Kidney (tissue), 14 donors: ENCODE measurements around the gene KCNC1. TPM values are rescaled to one million over a fixed set of nuclear protein-coding genes. Genes with fewer than 3 reads are reported as not detected.
A peak's percentile ranks its signal among the peaks of the same experiment; 100 is the strongest.

Source experiments
- DNase-seq, 5 donors: peaks; one replicate each; pipeline ENCODE4 v3.0.0-alpha.2; 2013 to 2020
- FAIRE-seq: peaks from 2 replicates; lab custom pipeline; 2012; peaks lifted over from hg19 to GRCh38; lab: Jason Lieb, UNC
- H3K27ac ChIP-seq, 2 donors: one replicate each; pipeline ENCODE4 v1.7.0; 2013; ENCODE audit warnings: low read depth in 2 of 2, low read length in 2 of 2, inconsistent platforms in 1 of 2
- H3K27me3 ChIP-seq: one replicate; pipeline ENCODE4 v1.7.1; 2013; ENCODE audit warnings: low read length, inconsistent platforms; ENCODE audit not compliant: control insufficient read depth, insufficient read depth
- H3K36me3 ChIP-seq, 3 donors: one replicate each; pipeline versions ENCODE4 v1.7.0 to v1.7.1; 2013; ENCODE audit warnings: low read length in 3 of 3, control low read depth in 1 of 3, inconsistent platforms in 1 of 3; ENCODE audit not compliant: insufficient read depth in 3 of 3, control insufficient read depth in 2 of 3
- H3K4me1 ChIP-seq, 3 donors: one replicate each; pipeline versions ENCODE4 v1.7.0 to v1.7.1; 2013; ENCODE audit warnings: low read length in 3 of 3, inconsistent platforms in 1 of 3, low read depth in 1 of 3; ENCODE audit not compliant: control insufficient read depth in 2 of 3, insufficient read depth in 2 of 3
- H3K4me3 ChIP-seq, 3 donors: one replicate each; pipeline versions ENCODE4 v1.7.0 to v1.8.1; 2013; ENCODE audit warnings: low read length in 3 of 3, control low read depth in 1 of 3, inconsistent platforms in 1 of 3
- H3K9ac ChIP-seq, 3 donors: one replicate each; pipeline versions ENCODE4 v1.7.0 to v1.7.1; 2013; ENCODE audit warnings: low read length in 3 of 3, control low read depth in 1 of 3, inconsistent platforms in 1 of 3
- H3K9me3 ChIP-seq, 3 donors: one replicate each; pipeline versions ENCODE4 v1.7.0 to v1.7.1; 2013; ENCODE audit warnings: low read length in 3 of 3, control low read depth in 1 of 3, inconsistent platforms in 1 of 3; ENCODE audit not compliant: control insufficient read depth in 2 of 3, insufficient read depth in 1 of 3
- CTCF ChIP-seq: IDR thresholded peaks from 3 replicates; pipeline ENCODE4 v1.5.1; 2012; ENCODE audit warnings: mild to moderate bottlenecking, moderate library complexity, borderline replicate concordance; ENCODE audit not compliant: insufficient read depth; ENCODE audit errors: extremely low read depth
- intact Hi-C: fragments of 100-400 bp; cut with DNase I; formaldehyde crosslinking; loops from one replicate; pipeline ENCODE4 v1.11.1; 2022
- polyA plus RNA-seq: library from polyadenylated mRNA; stranded (reverse); fragments of 350-450 nt; fragmentation: Illumina TruSeq; extraction: RNeasy Lipid Tissue Mini Kit (QIAGEN cat#74804); gene quantifications from one replicate; pipeline ENCODE4 v1.2.3, GENCODE V29; 2014; ENCODE audit warnings: low read depth, low replicate concordance; ENCODE audit not compliant: insufficient read depth
- total RNA-seq: library from RNA; stranded (reverse); fragmentation: NEBNext Ultra II Directional; extraction: Animal tissue kit (Norgen Biotek cat#: 25700); gene quantifications from one replicate; pipeline ENCODE4 v1.2.1, GENCODE V29; 2021
- donor health status: control.
- donor health status: control.
- donor health status: control.
- donor health status: control.
- donor health status: control.
- donor health status: DM: yes; HTN: yes; CAD: no.
- donor health status: Normal renal cell carcinoma (clear cell type).

KCNC1 gene
- total and polyA plus RNA-seq, 2 donors from 2014 or later, result 0.03 TPM; not detected in 1

DNA sequence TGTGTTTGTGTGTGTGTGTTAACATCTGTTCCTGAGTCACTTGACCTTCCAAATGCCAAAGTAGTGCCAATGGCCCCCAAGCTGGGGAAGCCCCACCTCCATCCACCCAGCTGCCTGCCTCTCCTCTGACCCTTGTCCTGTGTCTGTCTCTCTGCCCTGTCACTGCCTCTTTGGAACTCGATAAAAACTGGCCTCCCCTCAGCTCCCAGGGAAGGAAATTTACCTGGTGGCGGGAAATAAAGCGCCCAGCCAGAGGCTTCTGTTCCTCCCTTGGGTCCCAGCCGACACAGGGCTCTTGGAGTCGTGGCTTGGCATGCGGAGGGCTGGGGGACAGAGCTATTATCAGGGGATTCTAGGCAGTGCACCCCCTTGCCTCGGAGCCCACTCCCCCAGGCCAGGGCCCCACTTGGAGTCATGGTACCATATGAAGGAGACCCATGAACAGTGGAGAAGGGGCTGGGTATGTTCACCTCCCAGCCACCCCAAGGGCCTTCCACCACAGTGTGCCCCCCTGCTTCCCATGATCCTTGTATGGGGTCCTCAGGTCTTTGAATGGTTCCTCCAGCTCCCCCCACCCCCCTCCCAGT, 6.2 kb downstream of the KCNC1 start:
- peaks cover 17% of the 10 kb centered on the region for H3K27me3 ChIP-seq

GRCh38 chr11:17741487-17741886, 6.9 kb downstream of the KCNC1 start:
- no peak for TF ChIP-seq CTCF

More for the DNA sequence above, 6.2 kb downstream of the KCNC1 start:
- TF ChIP-seq CTCF, result no peak
- Histone ChIP-seq H3K9ac (no peak overlapping the region), H3K4me1 (no peaks in the 10 kb centered on the region), H3K27ac (no peak overlapping the region), H3K36me3 (no peaks in the 10 kb centered on the region), H3K4me3 (no peak overlapping the region), H3K9me3 (no peaks in the 10 kb centered on the region)
- intact Hi-C loops, result no loop called here
- no peak for FAIRE-seq
- DNase-seq, result peak in 2 of 5 donors; percentile 19 to 35

GRCh38 chr11:17742019-17742418, 7.4 kb downstream of the KCNC1 start:
- FAIRE-seq (no peak), DNase-seq (peak in 1 of 5 donors; percentile 48)

More at GRCh38 chr11:17741487-17741886, 6.9 kb downstream of the KCNC1 start:
- FAIRE-seq (no peak), DNase-seq (peak in 2 of 5 donors; percentile 17 to 66)
- Histone ChIP-seq H3K9ac (no peak overlapping the region), H3K9me3 (no peaks in the 10 kb centered on the region), H3K36me3 (no peaks in the 10 kb centered on the region), H3K4me1 (no peaks in the 10 kb centered on the region), H3K27ac (no peak overlapping the region), H3K27me3 (peaks cover 14% of the 10 kb centered on the region), H3K4me3 (no peak overlapping the region)
- intact Hi-C loops, result no loop called here

More at GRCh38 chr11:17742019-17742418, 7.4 kb downstream of the KCNC1 start:
- H3K27ac ChIP-seq, result no peak overlapping the region
- H3K4me3 ChIP-seq, result no peak overlapping the region
- intact Hi-C loops, result no loop called here
- no peaks in the 10 kb centered on the region for H3K9me3 ChIP-seq
- peaks cover 9% of the 10 kb centered on the region for H3K27me3 ChIP-seq
- H3K36me3 ChIP-seq, result no peaks in the 10 kb centered on the region
- H3K4me1 ChIP-seq, result no peaks in the 10 kb centered on the region
- H3K9ac ChIP-seq, result no peak overlapping the region
- no peak for TF ChIP-seq CTCF
